Neuronal stem cell (in vitro differentiated cells): ENCODE data around the gene NR3C2.

Source experiments
- DNase-seq: peaks from one replicate; pipeline ENCODE4 v3.0.0-alpha.2; 2013; ENCODE audit warnings: low spot score
- H2AFZ ChIP-seq: one replicate; pipeline ENCODE4 v1.6.1; 2013; ENCODE audit warnings: mild to moderate bottlenecking, low read length, inconsistent platforms
- H2AK5ac ChIP-seq: 2 replicates; pipeline ENCODE4 v1.6.1; 2013; ENCODE audit warnings: low read depth, mild to moderate bottlenecking, inconsistent platforms, low read length, moderate library complexity, mixed read lengths
- H2BK120ac ChIP-seq: 2 replicates; pipeline ENCODE4 v1.6.1; 2013; ENCODE audit warnings: low read depth, mild to moderate bottlenecking, inconsistent platforms, low read length, moderate library complexity, mixed read lengths
- H2BK12ac ChIP-seq: one replicate; pipeline ENCODE4 v1.6.1; 2013; ENCODE audit warnings: low read length, inconsistent platforms
- H2BK15ac ChIP-seq: 2 replicates; pipeline ENCODE4 v1.6.1; 2013; ENCODE audit warnings: mild to moderate bottlenecking, low read length, inconsistent platforms, mixed read lengths
- H2BK5ac ChIP-seq: one replicate; pipeline ENCODE4 v1.6.1; 2013; ENCODE audit warnings: inconsistent platforms, mild to moderate bottlenecking, low read length, moderate library complexity
- H3K14ac ChIP-seq: one replicate; pipeline ENCODE4 v1.6.1; 2013; ENCODE audit warnings: low read length, inconsistent platforms
- H3K18ac ChIP-seq: 2 replicates; pipeline ENCODE4 v1.6.1; 2013; ENCODE audit warnings: low read length, inconsistent platforms
- H3K23ac ChIP-seq: 2 replicates; pipeline ENCODE4 v1.6.1; 2013; ENCODE audit warnings: low read depth, mild to moderate bottlenecking, mixed read lengths, low read length, inconsistent platforms; ENCODE audit not compliant: poor library complexity
- H3K27ac ChIP-seq: replicated peaks from 3 replicates; pipeline ENCODE4 v1.5.1; 2013; ENCODE audit warnings: low read length, inconsistent platforms
- H3K27me3 ChIP-seq, 3 experiments: 2 replicates each; pipeline ENCODE4 v1.6.1; 2013; ENCODE audit warnings: low read length in 3 of 3, mild to moderate bottlenecking in 2 of 3, inconsistent platforms in 1 of 3, low read depth in 1 of 3, mixed read lengths in 1 of 3, moderate library complexity in 1 of 3; ENCODE audit not compliant: control insufficient read depth in 3 of 3, insufficient read depth in 3 of 3
- H3K36me3 ChIP-seq, 2 donors: replicated peaks in 1 of 2; 2 replicates each; pipeline ENCODE4 v1.6.1; 2013; ENCODE audit warnings: low read length in 2 of 2; ENCODE audit not compliant: control insufficient read depth in 2 of 2, insufficient read depth in 2 of 2
- H3K4ac ChIP-seq: 2 replicates; pipeline ENCODE4 v1.6.1; 2013; ENCODE audit warnings: inconsistent platforms, mild to moderate bottlenecking, low read length, moderate library complexity
- H3K4me1 ChIP-seq, 2 donors: 1 replicate in 1 of 2; 2 replicates in 1 of 2; pipeline ENCODE4 v1.6.1; 2013; ENCODE audit warnings: low read length in 2 of 2, low read depth in 1 of 2; ENCODE audit not compliant: control insufficient read depth in 2 of 2, insufficient read depth in 1 of 2
- H3K4me2 ChIP-seq: one replicate; pipeline ENCODE4 v1.6.1; 2013; ENCODE audit warnings: mild to moderate bottlenecking, low read length, inconsistent platforms; ENCODE audit not compliant: insufficient read depth, poor library complexity, severe bottlenecking
- H3K4me3 ChIP-seq, 2 donors: 2 replicates each; pipeline ENCODE4 v1.5.1; 2013; ENCODE audit warnings: low read length in 2 of 2, mild to moderate bottlenecking in 2 of 2, inconsistent platforms in 1 of 2, moderate library complexity in 1 of 2
- H3K79me1 ChIP-seq: one replicate; pipeline ENCODE4 v1.6.1; 2013; ENCODE audit warnings: low read depth, mild to moderate bottlenecking, inconsistent platforms, low read length, moderate library complexity
- H3K9ac ChIP-seq: one replicate; pipeline ENCODE4 v1.6.1; 2013; ENCODE audit warnings: mild to moderate bottlenecking, low read depth, low read length, inconsistent platforms; ENCODE audit not compliant: poor library complexity
- H3K9me3 ChIP-seq, 2 donors: replicated peaks in 1 of 2; 2 replicates each; pipeline versions ENCODE3 to v1.6.1; 2013; ENCODE audit warnings: low read length in 2 of 2, mild to moderate bottlenecking in 2 of 2, inconsistent platforms in 1 of 2, low read depth in 1 of 2, mixed read lengths in 1 of 2, moderate library complexity in 1 of 2; ENCODE audit not compliant: control insufficient read depth in 2 of 2, insufficient read depth in 1 of 2
- H4K8ac ChIP-seq: one replicate; pipeline ENCODE4 v1.6.1; 2013; ENCODE audit warnings: low read depth, mild to moderate bottlenecking, inconsistent platforms, low read length, moderate library complexity
- H4K91ac ChIP-seq: one replicate; pipeline ENCODE4 v1.6.1; 2013; ENCODE audit warnings: low read length, low read depth, mild to moderate bottlenecking, inconsistent platforms; ENCODE audit not compliant: poor library complexity
- WGBS, 2 donors: extraction: QIAGEN DNeasy Blood & Tissue Kit; methylation state at CpG; one replicate each; pipeline ENCODE4 v1.1.7; 2013; ENCODE audit warnings: missing lambda C conversion rate in 2 of 2, mixed read lengths in 1 of 2; ENCODE audit not compliant: insufficient read length in 2 of 2, insufficient replicate concordance in 1 of 2; ENCODE audit errors: extremely low coverage in 2 of 2; 5-methylcytosine and 5-hydroxymethylcytosine counted together

NR3C2 gene

GRCh38 chr4:148205476-148205875 is 236.7 kb downstream of the NR3C2 start:
- Histone ChIP-seq H2AK5ac (no peak overlapping the region), H4K91ac (no peak overlapping the region), H3K4me2 (no peak overlapping the region), H2BK5ac (no peak overlapping the region), H3K23ac (no peak overlapping the region), H4K8ac (no peak overlapping the region), H2AFZ (no peak overlapping the region), H3K18ac (no peak overlapping the region), H3K36me3 (no peaks in the 10 kb centered on the region), H3K27me3 (no peaks in the 10 kb centered on the region), H3K27ac (no peak overlapping the region), H3K4ac (no peak overlapping the region), H2BK15ac (no peak overlapping the region), H3K79me1 (no peaks in the 10 kb centered on the region), H3K9ac (no peak overlapping the region), H2BK120ac (no peak overlapping the region), H3K14ac (no peak overlapping the region), H3K4me1 (peaks cover 0 to 8% of the 10 kb centered on the region in 2 donors), H3K9me3 (no peaks in the 10 kb centered on the region), H2BK12ac (no peak overlapping the region), H3K4me3 (no peak overlapping the region)
- no peak for DNase-seq
- no CpG with 5 or more reads among the region's 3 CpGs for WGBS, 2 donors

GRCh38 chr4:148204892-148205291 is 237.3 kb downstream of the NR3C2 start:
- no peak overlapping the region for H3K4me3 ChIP-seq
- no peak overlapping the region for H3K4me2 ChIP-seq
- no peak overlapping the region for H2BK5ac ChIP-seq
- no peak overlapping the region for H2BK15ac ChIP-seq
- peaks cover 0 to 9% of the 10 kb centered on the region in 2 donors for H3K4me1 ChIP-seq
- H2AK5ac ChIP-seq = no peak overlapping the region
- peak overlapping the region; percentile 40 for H3K27ac ChIP-seq
- H3K18ac ChIP-seq = no peak overlapping the region
- no peak overlapping the region for H2BK12ac ChIP-seq
- no CpG with 5 or more reads among the region's 1 CpG for WGBS, 2 donors
- no peak overlapping the region for H2BK120ac ChIP-seq
- no peaks in the 10 kb centered on the region for H3K9me3 ChIP-seq
- H3K79me1 ChIP-seq = no peaks in the 10 kb centered on the region
- H3K23ac ChIP-seq = no peak overlapping the region
- H4K8ac ChIP-seq = no peak overlapping the region
- no peak overlapping the region for H4K91ac ChIP-seq
- H3K27me3 ChIP-seq = no peaks in the 10 kb centered on the region
- no peak overlapping the region for H3K4ac ChIP-seq
- H3K9ac ChIP-seq = no peak overlapping the region
- no peak overlapping the region for H2AFZ ChIP-seq
- H3K36me3 ChIP-seq = no peaks in the 10 kb centered on the region
- no peak overlapping the region for H3K14ac ChIP-seq
- no peak for DNase-seq

- H2AK5ac ChIP-seq = no peak overlapping the region
- H3K18ac ChIP-seq = no peak overlapping the region
- no peak overlapping the region for H4K91ac ChIP-seq
- DNase-seq = no peak
- H4K8ac ChIP-seq = no peak overlapping the region
- peaks cover 0 to 9% of the 10 kb centered on the region in 2 donors for H3K4me1 ChIP-seq
- no peak overlapping the region for H3K4me3 ChIP-seq
- H3K79me1 ChIP-seq = no peaks in the 10 kb centered on the region
- H3K36me3 ChIP-seq = no peaks in the 10 kb centered on the region
- H3K4me2 ChIP-seq = no peak overlapping the region
- no peaks in the 10 kb centered on the region for H3K27me3 ChIP-seq
- H3K9me3 ChIP-seq = no peaks in the 10 kb centered on the region
- H2BK15ac ChIP-seq = no peak overlapping the region
- H3K14ac ChIP-seq = no peak overlapping the region
- no peak overlapping the region for H2BK5ac ChIP-seq
- H3K23ac ChIP-seq = no peak overlapping the region
- no peak overlapping the region for H2AFZ ChIP-seq
- H3K9ac ChIP-seq = no peak overlapping the region
- H2BK12ac ChIP-seq = no peak overlapping the region
- no peak overlapping the region for H3K27ac ChIP-seq
- no peak overlapping the region for H3K4ac ChIP-seq
- no CpG with 5 or more reads among the region's 3 CpGs for WGBS, 2 donors
- H2BK120ac ChIP-seq = no peak overlapping the region
Observed at GRCh38 chr4:148204171-148204570, 238.0 kb downstream of the NR3C2 start.

GRCh38 chr4:148203056-148203898 is 238.9 kb downstream of the NR3C2 start:
- no peak overlapping the region for H3K4me2 ChIP-seq
- no peak overlapping the region for H2BK5ac ChIP-seq
- no peaks in the 10 kb centered on the region for H3K27me3 ChIP-seq
- H2BK15ac ChIP-seq = no peak overlapping the region
- no peak overlapping the region for H2BK120ac ChIP-seq
- peak overlapping the region; percentile 35 for H2AFZ ChIP-seq
- H3K36me3 ChIP-seq = no peaks in the 10 kb centered on the region
- H3K23ac ChIP-seq = no peak overlapping the region
- WGBS, 2 donors = no CpG with 5 or more reads among the region's 14 CpGs
- no peak overlapping the region for H2AK5ac ChIP-seq
- H3K14ac ChIP-seq = no peak overlapping the region
- H3K79me1 ChIP-seq = no peaks in the 10 kb centered on the region
- H3K18ac ChIP-seq = no peak overlapping the region
- no peak overlapping the region for H2BK12ac ChIP-seq
- no peak overlapping the region for H3K4ac ChIP-seq
- no peak overlapping the region for H3K9ac ChIP-seq
- no peak overlapping the region for H4K91ac ChIP-seq
- peak; percentile 59 for DNase-seq
- no peaks in the 10 kb centered on the region for H3K9me3 ChIP-seq
- peak overlapping the region; percentile 44 for H3K27ac ChIP-seq
- H4K8ac ChIP-seq = no peak overlapping the region
- no peak overlapping the region for H3K4me3 ChIP-seq
- peaks cover 0 to 9% of the 10 kb centered on the region in 2 donors for H3K4me1 ChIP-seq
